ENCODE results near the gene NELFCD.

DNA sequence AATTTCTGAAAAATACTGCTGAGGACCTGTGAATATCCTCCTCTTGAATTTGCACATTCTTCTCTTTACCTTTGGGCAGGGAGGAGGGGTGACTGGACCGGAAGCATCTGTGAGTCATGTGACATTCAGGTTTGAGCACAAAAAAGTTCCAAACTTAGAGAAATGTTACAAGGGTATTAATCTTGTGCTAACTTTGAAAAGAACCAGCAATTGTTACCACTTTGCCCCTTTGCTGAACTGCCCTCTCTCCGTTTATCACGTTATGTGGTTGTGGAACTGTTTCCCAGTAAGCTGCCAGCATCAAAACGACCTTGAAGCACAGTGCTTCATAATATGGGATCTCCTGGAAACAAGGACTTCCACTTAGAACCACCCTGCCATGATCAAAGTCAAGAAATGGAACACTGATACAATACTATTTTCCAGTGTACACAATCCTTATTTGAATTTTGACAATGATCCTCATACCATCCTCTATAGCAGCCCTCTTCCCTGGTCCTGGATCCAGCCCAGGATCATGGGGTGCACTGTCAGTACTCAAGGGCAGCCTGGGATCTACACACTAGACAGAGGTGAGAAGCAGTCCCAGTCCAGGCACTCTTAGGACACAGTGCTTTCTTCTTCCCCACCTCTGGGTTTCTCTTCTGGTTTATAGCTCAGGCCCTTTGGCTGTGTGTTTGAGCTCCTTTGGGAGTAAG, 35.9 kb downstream of the NELFCD start:
- no peak for TF ChIP-seq POLR2A (IDR thresholded peaks at IDR 0.05)
- no peak for TF ChIP-seq CTCF (IDR thresholded peaks at IDR 0.05 in 4 of 5, conservative IDR thresholded peaks at IDR 0.05 in 1 of 5)
